ENCODE results near the gene CARMIL1. TPM values are rescaled to one million over a fixed set of nuclear protein-coding genes. Genes with fewer than 3 reads are reported as not detected.
"Not testable (repeated sequence)": the region's sequence is repeated elsewhere in the genome, so short reads cannot be mapped to it uniquely, and the experiment has no call there.

Gene CARMIL1
- total RNA-seq, 1 experiment from 2014 or later: 25.2 TPM

GRCh38 chr6:25297039-25297441 lies 17.9 kb downstream of the CARMIL1 start:
- Mint-ChIP-seq H3K4me1 (ENCODE audit: insufficient read depth, unreplicated experiment) (peaks cover 7% of the 10 kb centered on the region), H3K4me3 (ENCODE audit: unreplicated experiment) (no peak overlapping the region), H3K9me3 (ENCODE audit: unreplicated experiment) (no peaks in the 10 kb centered on the region), H3K27me3 (ENCODE audit: insufficient read depth, unreplicated experiment) (no peaks in the 10 kb centered on the region), H3K27ac (ENCODE audit: low read depth, unreplicated experiment) (peak overlapping the region; percentile 6), H3K36me3 (ENCODE audit: insufficient read depth, unreplicated experiment) (no peaks in the 10 kb centered on the region)
- ChIA-PET POLR2A (interaction anchor here (0.5 to 5.6 kb wide), 2 partner anchors 10 to 17 kb away, joined by 3 to 32 read pairs; partner anchors contain the start of gene CARMIL1), CTCF (no interaction called here)
- intact Hi-C loops (cut with micrococcal nuclease): no loop called here
- no peak for DNase-seq (ENCODE audit: unreplicated experiment)
- TF ChIP-seq CTCF (IDR thresholded peaks at IDR 0.05; ENCODE audit: unreplicated experiment): no peak
- BruUV-seq (replicated peaks): no TSS peak

GRCh38 chr6:25297823-25298522 lies 18.8 kb downstream of the CARMIL1 start:
- peaks cover 12% of the 10 kb centered on the region for H3K4me1 Mint-ChIP-seq (ENCODE audit: insufficient read depth, unreplicated experiment)
- POLR2A ChIA-PET: no interaction called here
- CTCF ChIA-PET: interaction anchor here (1.0 to 1.5 kb wide), 3 partner anchors 10 to 192 kb away, joined by 3 to 5 read pairs (median 4); no protein-coding TSS in a partner anchor

GRCh38 chr6:25298523-25298865 lies 19.3 kb downstream of the CARMIL1 start:
- H3K9me3 Mint-ChIP-seq (ENCODE audit: unreplicated experiment); intact Hi-C loops (cut with micrococcal nuclease); H3K27me3 Mint-ChIP-seq (ENCODE audit: insufficient read depth, unreplicated experiment); H3K27ac Mint-ChIP-seq (ENCODE audit: low read depth, unreplicated experiment); BruUV-seq (replicated peaks); H3K4me3 Mint-ChIP-seq (ENCODE audit: unreplicated experiment); H3K36me3 Mint-ChIP-seq (ENCODE audit: insufficient read depth, unreplicated experiment); DNase-seq (ENCODE audit: unreplicated experiment): not testable (repeated sequence)
- ChIA-PET POLR2A (interaction anchor here (0.7 kb wide), 1 partner anchor 14 kb away, joined by 3 read pairs; no protein-coding TSS in a partner anchor), CTCF (interaction anchor here (1.0 to 1.5 kb wide), 3 partner anchors 11 to 192 kb away, joined by 3 to 5 read pairs (median 4); no protein-coding TSS in a partner anchor)
- H3K4me1 Mint-ChIP-seq (ENCODE audit: insufficient read depth, unreplicated experiment): peaks cover 12% of the 10 kb centered on the region

More at GRCh38 chr6:25297823-25298522, 18.8 kb downstream of the CARMIL1 start:
- H3K27ac Mint-ChIP-seq (ENCODE audit: low read depth, unreplicated experiment): no peak overlapping the region
- no peaks in the 10 kb centered on the region for H3K9me3 Mint-ChIP-seq (ENCODE audit: unreplicated experiment)
- no peaks in the 10 kb centered on the region for H3K36me3 Mint-ChIP-seq (ENCODE audit: insufficient read depth, unreplicated experiment)
- H3K4me3 Mint-ChIP-seq (ENCODE audit: unreplicated experiment): no peak overlapping the region
- TF ChIP-seq CTCF (IDR thresholded peaks at IDR 0.05; ENCODE audit: unreplicated experiment): no peak
- no peak for DNase-seq (ENCODE audit: unreplicated experiment)
- H3K27me3 Mint-ChIP-seq (ENCODE audit: insufficient read depth, unreplicated experiment): no peaks in the 10 kb centered on the region
- intact Hi-C loops (cut with micrococcal nuclease): no loop called here
- BruUV-seq (replicated peaks): no TSS peak

GRCh38 chr6:25301362-25301761 lies 22.2 kb downstream of the CARMIL1 start:
- Mint-ChIP-seq H3K27ac (ENCODE audit: low read depth, unreplicated experiment) (no peak overlapping the region), H3K4me3 (ENCODE audit: unreplicated experiment) (no peak overlapping the region), H3K27me3 (ENCODE audit: insufficient read depth, unreplicated experiment) (no peaks in the 10 kb centered on the region), H3K4me1 (ENCODE audit: insufficient read depth, unreplicated experiment) (peaks cover 12% of the 10 kb centered on the region), H3K36me3 (ENCODE audit: insufficient read depth, unreplicated experiment) (no peaks in the 10 kb centered on the region), H3K9me3 (ENCODE audit: unreplicated experiment) (no peaks in the 10 kb centered on the region)
- no TSS peak for BruUV-seq (replicated peaks)
- DNase-seq (ENCODE audit: unreplicated experiment): no peak
- POLR2A ChIA-PET: no interaction called here
- CTCF ChIA-PET: interaction anchor here (1.5 kb wide), 1 partner anchor 11 kb away, joined by 3 read pairs; no protein-coding TSS in a partner anchor
- intact Hi-C loops (cut with micrococcal nuclease): no loop called here
- TF ChIP-seq CTCF (IDR thresholded peaks at IDR 0.05; ENCODE audit: unreplicated experiment): no peak
